ENCODE measurements around the gene NAPSA. TPM values are rescaled to one million over a fixed set of nuclear protein-coding genes. Genes with fewer than 3 reads are reported as not detected.

The NAPSA gene
- total RNA-seq, 1 donor from 2014 or later: 1.6 TPM

DNA sequence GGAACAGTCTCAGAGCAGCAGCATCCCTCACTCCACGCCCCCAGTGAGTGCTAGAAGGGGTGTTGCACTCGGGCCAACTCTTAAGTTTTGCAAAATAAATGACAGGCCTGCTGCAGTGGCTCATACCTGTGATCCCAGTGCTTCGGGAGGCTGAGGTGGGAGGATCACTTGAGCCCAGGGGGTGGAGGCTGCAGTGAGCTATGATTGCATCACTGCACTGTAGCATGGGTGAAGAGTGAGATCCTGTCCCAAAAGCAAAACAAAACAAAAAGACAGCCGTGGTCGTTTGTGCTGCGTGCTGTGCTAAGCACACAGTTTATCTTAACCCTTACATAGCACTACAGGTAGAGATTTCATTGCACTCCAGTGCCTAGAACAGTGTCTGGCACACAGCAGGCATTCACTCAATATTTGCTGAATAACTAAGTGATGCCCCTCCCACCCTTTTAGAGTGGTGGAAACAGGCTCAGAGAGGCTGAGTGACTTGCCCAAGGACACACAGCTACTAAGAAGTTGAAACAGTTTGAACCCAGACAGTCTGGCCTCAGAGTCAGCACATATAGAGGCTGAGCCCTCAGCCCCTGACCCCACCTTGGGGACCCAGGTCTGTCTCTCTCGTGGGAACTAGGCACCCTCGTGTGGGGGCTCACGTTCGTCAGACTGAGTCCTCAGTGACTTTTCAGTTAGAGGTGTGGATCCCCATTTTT is 54.5 kb downstream of the NAPSA start:
- intact Hi-C loops (cut with DNase I): no loop called here
- peaks cover 12% of the 10 kb centered on the region for H3K27me3 ChIP-seq
- no peaks in the 10 kb centered on the region for H3K4me1 ChIP-seq
- H3K4me3 ChIP-seq: no peak overlapping the region
- H3K36me3 ChIP-seq: no peaks in the 10 kb centered on the region
- H3K9me3 ChIP-seq: no peaks in the 10 kb centered on the region
- DNase-seq (ENCODE audit: low spot score in 2 of 2): no peak
- TF ChIP-seq, protein P1, sequence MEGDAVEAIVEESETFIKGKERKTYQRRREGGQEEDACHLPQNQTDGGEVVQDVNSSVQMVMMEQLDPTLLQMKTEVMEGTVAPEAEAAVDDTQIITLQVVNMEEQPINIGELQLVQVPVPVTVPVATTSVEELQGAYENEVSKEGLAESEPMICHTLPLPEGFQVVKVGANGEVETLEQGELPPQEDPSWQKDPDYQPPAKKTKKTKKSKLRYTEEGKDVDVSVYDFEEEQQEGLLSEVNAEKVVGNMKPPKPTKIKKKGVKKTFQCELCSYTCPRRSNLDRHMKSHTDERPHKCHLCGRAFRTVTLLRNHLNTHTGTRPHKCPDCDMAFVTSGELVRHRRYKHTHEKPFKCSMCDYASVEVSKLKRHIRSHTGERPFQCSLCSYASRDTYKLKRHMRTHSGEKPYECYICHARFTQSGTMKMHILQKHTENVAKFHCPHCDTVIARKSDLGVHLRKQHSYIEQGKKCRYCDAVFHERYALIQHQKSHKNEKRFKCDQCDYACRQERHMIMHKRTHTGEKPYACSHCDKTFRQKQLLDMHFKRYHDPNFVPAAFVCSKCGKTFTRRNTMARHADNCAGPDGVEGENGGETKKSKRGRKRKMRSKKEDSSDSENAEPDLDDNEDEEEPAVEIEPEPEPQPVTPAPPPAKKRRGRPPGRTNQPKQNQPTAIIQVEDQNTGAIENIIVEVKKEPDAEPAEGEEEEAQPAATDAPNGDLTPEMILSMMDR (IDR thresholded peaks at IDR 0.05): no peak
- H3K27ac ChIP-seq: no peak overlapping the region

DNA sequence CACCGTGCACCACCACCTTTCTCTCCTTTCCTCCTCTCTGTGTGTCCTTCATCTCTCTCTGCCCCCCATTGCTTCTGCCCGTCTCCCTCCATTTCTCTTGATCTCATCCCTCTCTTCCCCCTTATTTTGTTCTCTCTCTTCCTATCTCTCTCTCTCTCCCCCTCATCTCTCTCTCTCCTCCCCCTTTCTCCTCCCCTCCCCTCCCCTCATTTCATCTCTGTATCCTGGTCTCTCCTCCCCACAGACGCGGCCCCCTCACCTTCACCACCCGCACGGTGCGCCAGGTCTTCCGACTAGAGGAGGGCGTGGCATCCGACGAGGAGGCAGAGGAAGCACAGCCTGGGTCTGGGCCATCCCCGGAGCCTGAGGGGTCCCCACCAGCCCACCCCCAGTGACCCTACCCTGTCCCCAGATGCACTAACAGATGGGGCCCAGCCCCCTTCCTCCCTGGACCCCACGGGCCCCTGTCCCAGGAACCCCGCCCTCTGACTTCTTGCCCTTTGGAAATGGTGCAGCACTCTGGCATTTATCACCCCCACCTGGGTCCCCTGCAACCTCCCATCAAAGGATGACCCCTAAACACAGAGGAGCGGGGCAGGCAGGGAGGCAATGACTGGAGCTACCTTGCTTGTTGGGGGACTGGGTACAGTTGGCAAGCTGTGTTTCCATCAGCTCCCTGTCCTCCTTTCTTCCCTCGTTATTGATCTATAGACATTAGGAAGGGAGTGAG is 55.9 kb downstream of the NAPSA start:
- H3K4me3 ChIP-seq: no peak overlapping the region
- peaks cover 8% of the 10 kb centered on the region for H3K27me3 ChIP-seq
- no peak overlapping the region for H3K27ac ChIP-seq
- no peaks in the 10 kb centered on the region for H3K36me3 ChIP-seq
- no peaks in the 10 kb centered on the region for H3K9me3 ChIP-seq
- no peak for DNase-seq (ENCODE audit: low spot score in 2 of 2)
- TF ChIP-seq, protein P1 (IDR thresholded peaks at IDR 0.05): no peak
- no peaks in the 10 kb centered on the region for H3K4me1 ChIP-seq
- intact Hi-C loops (cut with DNase I): no loop called here

DNA sequence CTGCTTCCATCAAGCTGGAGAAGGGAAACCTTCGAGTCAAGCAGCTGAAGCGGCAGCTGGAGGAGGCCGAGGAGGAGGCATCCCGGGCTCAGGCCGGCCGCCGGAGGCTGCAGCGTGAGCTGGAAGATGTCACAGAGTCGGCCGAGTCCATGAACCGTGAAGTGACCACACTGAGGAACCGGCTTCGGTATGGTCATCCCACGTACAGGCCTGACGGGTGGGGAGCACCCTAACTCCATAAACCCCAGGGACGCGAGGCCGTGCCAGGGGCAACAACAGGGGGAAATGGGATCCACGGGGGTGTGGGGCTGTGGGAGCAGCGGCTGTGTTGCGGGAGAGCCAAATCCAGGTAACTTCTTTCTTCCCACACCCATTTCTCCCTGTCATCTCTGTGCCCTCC is 56.4 kb downstream of the NAPSA start:
- Histone ChIP-seq H3K27me3 (peaks cover 8% of the 10 kb centered on the region), H3K9me3 (no peaks in the 10 kb centered on the region), H3K4me1 (no peaks in the 10 kb centered on the region), H3K27ac (no peak overlapping the region), H3K36me3 (no peaks in the 10 kb centered on the region), H3K4me3 (no peak overlapping the region)
- TF ChIP-seq, protein P1 (IDR thresholded peaks at IDR 0.05): no peak
- intact Hi-C loops (cut with DNase I): no loop called here
- no peak for DNase-seq (ENCODE audit: low spot score in 2 of 2)

Other genes with a start within 250 kb of the NAPSA start
- not detected for gene IZUMO2, start 202.4 kb downstream of the NAPSA start, total RNA-seq
- gene MYH14, start 162.0 kb downstream of the NAPSA start, total RNA-seq: 8.6 TPM
- 3.8 TPM for gene KCNC3, start 36.3 kb downstream of the NAPSA start, total RNA-seq
- 150 TPM for gene NR1H2, start 10.8 kb upstream of the NAPSA start, total RNA-seq
- gene POLD1, start 18.7 kb upstream of the NAPSA start, total RNA-seq: 22.9 TPM
- not detected for gene SPIB, start 53.3 kb upstream of the NAPSA start, total RNA-seq
- not detected for gene MYBPC2, start 67.3 kb upstream of the NAPSA start, total RNA-seq
- 87.9 TPM for gene EMC10, start 110.9 kb upstream of the NAPSA start, total RNA-seq
- gene GARIN5A, start 111.2 kb upstream of the NAPSA start, total RNA-seq: not detected
- gene JOSD2, start 145.6 kb upstream of the NAPSA start, total RNA-seq: 169 TPM
- gene ASPDH, start 148.3 kb upstream of the NAPSA start, total RNA-seq: not detected
- gene LRRC4B, start 202.8 kb upstream of the NAPSA start, total RNA-seq: 56.0 TPM

Data from ascending aorta (tissue), 2 donors.